GM18951 (cell line): ENCODE data around the gene USP28.
"Not testable (repeated sequence)": the region's sequence is repeated elsewhere in the genome, so short reads cannot be mapped to it uniquely, and the experiment has no call there.

Experiments
- POLR2A ChIP-seq: IDR thresholded peaks from 4 replicates; pipeline ENCODE4 v1.6.1; 2011; ENCODE audit warnings: mild to moderate bottlenecking; ENCODE audit not compliant: insufficient read length, insufficient read depth; ENCODE audit errors: extremely low read depth
- in situ Hi-C: fragments of 300-500 bp; cut with MboI; formaldehyde crosslinking; loops from one replicate; pipeline ENCODE4 v1.12.0; 2022; ENCODE audit warnings: low sequenced_read_pairs, mixed read lengths, inconsistent platforms; ENCODE audit not compliant: unreplicated experiment

USP28 gene

DNA sequence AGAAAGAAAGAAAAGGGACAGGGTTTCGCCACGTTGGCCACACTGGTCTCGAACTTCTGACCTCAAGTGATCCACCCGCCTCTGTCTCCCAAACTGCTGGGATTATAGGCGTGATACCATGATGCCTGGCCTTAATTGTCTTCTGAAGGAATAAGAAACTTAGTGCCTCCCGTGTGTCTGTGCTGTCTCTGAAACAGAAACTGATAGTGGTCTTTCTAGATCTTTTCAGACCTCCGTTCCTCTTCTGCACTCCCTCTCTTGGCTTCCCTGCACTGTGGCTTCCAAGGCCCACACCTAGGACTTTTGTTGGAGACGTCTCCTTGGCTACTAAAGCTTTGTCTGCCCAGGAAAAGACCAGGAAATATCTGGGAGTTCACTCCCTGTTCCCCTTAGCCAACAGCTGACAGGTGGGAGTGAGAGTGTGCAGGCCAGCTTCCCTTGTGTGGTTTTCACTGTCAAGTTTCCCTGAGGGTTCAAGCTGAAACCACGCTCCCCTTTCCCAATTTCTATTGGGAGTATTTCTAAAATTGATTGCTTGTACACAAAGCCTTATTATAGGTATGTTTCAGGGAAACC, 19.1 kb upstream of the USP28 start:
- TF ChIP-seq POLR2A = no peak
- in situ Hi-C loops = no loop called here

DNA sequence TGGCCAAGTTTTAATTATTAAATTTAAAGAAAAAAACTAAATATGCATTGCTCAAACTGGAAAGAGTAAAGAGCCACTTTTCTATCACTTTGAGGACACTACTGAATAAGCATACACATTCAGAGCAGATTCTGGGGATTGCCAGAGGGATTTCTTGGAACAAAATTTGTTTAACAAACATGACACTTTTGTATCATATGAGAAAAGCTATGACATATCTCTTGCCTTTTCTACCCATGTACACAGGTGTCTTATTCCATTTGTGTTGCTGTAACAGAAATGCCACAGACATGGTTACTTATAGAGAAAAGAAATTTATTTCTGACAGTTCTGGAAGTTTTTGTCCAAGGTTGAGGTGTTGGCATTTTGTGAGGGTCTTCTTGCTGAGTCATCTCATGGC, 13.5 kb upstream of the USP28 start:
- in situ Hi-C loops = no loop called here
- no peak for TF ChIP-seq POLR2A

DNA sequence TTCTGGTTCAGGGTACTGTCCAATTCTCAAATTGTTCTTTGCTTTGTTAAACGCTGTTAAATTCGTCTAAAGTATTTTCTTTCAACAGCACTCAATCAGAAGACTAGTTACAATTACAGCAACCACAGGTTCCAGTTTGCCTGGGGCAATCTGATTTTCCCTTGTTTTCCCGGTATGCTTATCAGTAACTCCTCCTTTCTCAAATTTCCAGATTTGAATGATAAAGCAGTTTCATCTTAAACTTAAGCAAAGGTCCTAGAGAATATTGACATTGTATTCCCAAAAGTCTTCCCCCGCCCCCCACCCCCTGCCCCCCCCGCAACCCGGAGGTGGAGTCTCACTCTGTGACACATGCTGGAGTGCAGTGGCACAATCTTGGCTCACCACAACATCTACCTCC, 10.5 kb upstream of the USP28 start:
- in situ Hi-C loops = no loop called here
- no peak for TF ChIP-seq POLR2A

GRCh38 chr11:113884361-113884836, 9.0 kb upstream of the USP28 start:
- in situ Hi-C loops = no loop called here

DNA sequence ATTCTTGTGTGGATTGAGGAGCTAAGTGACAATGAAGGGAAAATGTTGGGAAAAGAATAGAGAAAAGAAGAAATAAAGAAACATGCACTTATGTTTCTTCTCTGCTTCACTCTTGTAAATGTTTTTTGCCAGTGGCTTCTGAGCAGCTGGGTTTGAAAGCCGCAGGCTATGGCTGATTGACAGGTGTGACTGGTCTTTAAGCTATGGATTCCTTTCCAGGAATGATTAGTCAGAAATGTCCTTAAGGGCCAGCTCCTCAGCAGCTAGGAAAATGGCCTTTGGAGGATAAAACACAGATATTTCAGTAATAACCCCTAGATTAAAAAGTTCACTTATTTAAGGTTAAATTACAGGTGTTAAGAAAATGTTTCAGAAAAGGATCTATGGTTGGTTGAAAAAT, 6.5 kb upstream of the USP28 start:
- no peak for TF ChIP-seq POLR2A
- in situ Hi-C loops = no loop called here

More at GRCh38 chr11:113884361-113884836, 9.0 kb upstream of the USP28 start:
- TF ChIP-seq POLR2A = no peak

- no peak for TF ChIP-seq POLR2A
- in situ Hi-C loops = no loop called here
Observed at GRCh38 chr11:113880971-113881370, 5.6 kb upstream of the USP28 start.

- in situ Hi-C loops = not testable (repeated sequence)
Observed at GRCh38 chr11:113879446-113879845, 4.1 kb upstream of the USP28 start.

GRCh38 chr11:113877670-113878055, 2.3 kb upstream of the USP28 start:
- TF ChIP-seq POLR2A = no peak

GRCh38 chr11:113876798-113877669, 1.7 kb upstream of the USP28 start:
- in situ Hi-C loops = no loop called here
- TF ChIP-seq POLR2A = no peak

More at GRCh38 chr11:113877670-113878055, 2.3 kb upstream of the USP28 start:
- in situ Hi-C loops = no loop called here

DNA sequence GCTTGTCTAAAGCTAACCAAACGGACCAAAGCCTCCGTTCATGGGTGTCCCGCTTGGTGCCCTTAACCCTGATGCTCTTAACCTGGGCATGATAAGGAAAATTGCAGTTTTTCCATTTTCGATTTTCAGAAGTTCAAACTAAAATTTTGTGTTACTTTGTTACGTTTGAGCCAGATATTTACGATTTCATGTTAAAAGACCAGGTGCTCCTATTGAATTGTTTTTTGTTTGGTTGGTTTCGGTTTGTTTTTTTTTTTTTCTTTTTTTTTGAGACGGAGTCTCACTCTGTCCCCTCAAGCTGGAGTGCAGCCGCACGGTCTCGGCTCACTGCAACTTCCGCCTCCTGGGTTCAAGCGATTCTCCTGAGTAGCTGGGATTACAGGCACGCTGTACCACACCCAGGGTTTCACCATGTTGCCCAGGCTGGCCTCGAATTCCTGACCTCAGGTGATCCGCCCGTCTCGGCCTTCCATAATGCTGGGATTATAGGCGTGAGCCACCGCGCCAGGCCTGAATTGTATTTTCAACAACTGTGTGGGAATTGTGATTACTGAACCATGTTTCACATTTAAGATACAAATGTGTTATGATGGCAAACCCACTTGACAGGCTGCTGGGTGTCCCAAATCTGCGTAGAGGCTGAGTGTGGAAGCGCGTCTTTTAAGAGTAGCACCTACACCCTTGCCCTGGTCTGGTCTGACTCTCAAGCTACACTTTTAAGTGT, 864 bp upstream of the USP28 start:
- TF ChIP-seq POLR2A = no peak
- in situ Hi-C loops = no loop called here

DNA sequence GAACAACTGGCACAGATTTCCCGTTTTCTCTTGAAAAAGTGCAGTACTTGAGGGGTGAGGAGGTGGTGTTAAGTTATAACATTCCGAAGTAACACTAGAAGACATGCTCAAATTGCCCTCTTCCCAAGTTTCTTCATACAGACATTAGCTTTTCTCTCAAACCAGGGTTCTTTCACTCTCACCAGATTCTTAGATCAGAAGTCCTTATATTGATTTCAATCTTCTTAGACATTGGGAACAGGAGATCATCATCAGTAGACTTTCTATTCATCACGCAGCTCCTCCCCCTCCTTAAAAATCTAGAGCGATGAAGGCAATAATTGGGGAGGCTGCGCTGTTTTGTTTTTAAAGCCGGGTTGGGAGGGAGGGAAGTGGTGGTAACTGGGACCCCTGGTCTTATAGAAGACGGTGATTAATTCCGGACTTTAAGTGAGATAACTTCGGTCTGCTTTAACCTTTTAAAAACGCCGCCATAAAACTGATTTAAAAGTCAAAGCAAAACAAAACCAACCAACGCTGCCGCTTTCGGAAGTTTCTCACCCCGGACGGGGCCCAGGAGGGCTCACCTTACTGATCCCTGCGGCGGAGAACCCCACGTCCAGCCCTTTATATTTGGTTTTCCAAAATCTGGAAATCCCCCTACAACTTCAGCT, 665 bp downstream of the USP28 start:
- in situ Hi-C loops = no loop called here
- no peak for TF ChIP-seq POLR2A

- in situ Hi-C loops = no loop called here
- no peak for TF ChIP-seq POLR2A
Observed at GRCh38 chr11:113874096-113874495, 1.3 kb downstream of the USP28 start.

DNA sequence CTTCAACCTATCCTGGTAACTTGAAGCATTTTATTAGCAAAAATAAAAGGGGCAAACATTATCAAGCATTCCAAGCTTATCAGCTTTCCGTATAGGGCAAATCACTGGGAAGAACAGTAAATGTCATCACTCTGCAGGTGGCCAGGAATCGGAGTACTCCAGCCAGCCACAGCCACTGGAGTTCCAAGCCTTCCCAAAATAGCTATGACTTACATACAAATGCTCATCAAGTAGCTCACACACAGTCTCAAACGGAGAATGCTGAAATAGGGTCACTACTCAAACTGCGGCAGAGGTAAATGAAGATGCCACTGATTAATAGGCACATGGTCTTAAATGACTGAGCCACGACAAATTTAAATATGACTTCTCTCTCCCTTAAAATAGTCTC, 2.1 kb downstream of the USP28 start:
- TF ChIP-seq POLR2A = no peak
- in situ Hi-C loops = no loop called here
